Neural cell (in vitro differentiated cells): Measurements from ENCODE around the gene KCTD13. TPM values are rescaled to one million over a fixed set of nuclear protein-coding genes. Genes with fewer than 3 reads are reported as not detected.

Experiments
- H2AFZ ChIP-seq: fragments of 200-600, 300-800 bp; sonication (generic), shearing (Covaris generic); 2 replicates; pipeline ENCODE4 v1.6.0; 2014; ENCODE audit warnings: low read depth, mild to moderate bottlenecking, antibody characterized with exemption, low read length, moderate library complexity
- H3F3A ChIP-seq: fragments of 200-600 bp; shearing (Covaris generic); 2 replicates; pipeline ENCODE4 v1.6.1; 2016; ENCODE audit warnings: mild to moderate bottlenecking, moderate library complexity, mixed read lengths, antibody characterized with exemption, low read length; ENCODE audit not compliant: insufficient read depth, poor library complexity, severe bottlenecking
- H3K27ac ChIP-seq: fragments of 200-600, 300-800 bp; sonication (generic), shearing (Covaris generic); 2 replicates; pipeline ENCODE4 v1.5.1; 2014; ENCODE audit warnings: mild to moderate bottlenecking, low read length, moderate library complexity
- H3K27me3 ChIP-seq: fragments of 300-800, 200-600 bp; sonication (generic), shearing (Covaris generic); 2 replicates; pipeline ENCODE4 v1.6.0; 2014; ENCODE audit warnings: mild to moderate bottlenecking, low read depth, low read length, moderate library complexity; ENCODE audit not compliant: insufficient read depth
- H3K36me3 ChIP-seq: fragments of 300-800, 200-600 bp; sonication (generic), shearing (Covaris generic); 2 replicates; pipeline ENCODE4 v1.5.1; 2014; ENCODE audit warnings: mild to moderate bottlenecking, antibody characterized with exemption, low read length, moderate library complexity; ENCODE audit not compliant: insufficient read depth
- H3K4me2 ChIP-seq: fragments of 300-800, 200-600 bp; sonication (generic), shearing (Covaris generic); 2 replicates; pipeline ENCODE4 v1.6.0; 2014; ENCODE audit warnings: mild to moderate bottlenecking, low read length
- H3K4me3 ChIP-seq: fragments of 300-800, 200-600 bp; sonication (generic), shearing (Covaris generic); 2 replicates; pipeline ENCODE4 v1.5.1; 2014; ENCODE audit warnings: mild to moderate bottlenecking, low read length, moderate library complexity
- H3K79me2 ChIP-seq: fragments of 200-600 bp; shearing (Covaris generic); replicated peaks from 2 replicates; pipeline ENCODE4 v1.6.0; 2014; ENCODE audit warnings: mild to moderate bottlenecking, low read length, moderate library complexity; ENCODE audit not compliant: insufficient read depth
- H3K9ac ChIP-seq: fragments of 300-800, 200-600 bp; sonication (generic), shearing (Covaris generic); 2 replicates; pipeline ENCODE4 v1.6.1; 2016; ENCODE audit warnings: mild to moderate bottlenecking, low read length, mixed read lengths
- H3K9me2 ChIP-seq: fragments of 200-600 bp; shearing (Covaris generic); 2 replicates; pipeline ENCODE4 v1.6.1; 2016; ENCODE audit warnings: mild to moderate bottlenecking, low read length, mixed read lengths; ENCODE audit not compliant: insufficient read depth
- H3K9me3 ChIP-seq: fragments of 200-600, 300-800 bp; sonication (generic), shearing (Covaris generic); 2 replicates; pipeline ENCODE4 v1.6.1; 2016; ENCODE audit warnings: mild to moderate bottlenecking, mixed run types, low read length, moderate library complexity, mixed read lengths
- H4K20me1 ChIP-seq: fragments of 200-600 bp; shearing (Covaris generic); 2 replicates; pipeline ENCODE4 v1.6.1; 2016; ENCODE audit warnings: mild to moderate bottlenecking, mixed run types; ENCODE audit not compliant: insufficient read depth
- CTCF ChIP-seq: fragments of 450-650 bp; IDR thresholded peaks from 2 replicates; pipeline ENCODE4 v1.5.1; 2014; ENCODE audit warnings: antibody characterized with exemption, mild to moderate bottlenecking, moderate library complexity; ENCODE audit not compliant: poor library complexity, severe bottlenecking
- EP300 ChIP-seq: fragments of 450-650 bp; conservative IDR thresholded peaks from 2 replicates; pipeline ENCODE4 v1.6.1; 2014; ENCODE audit warnings: antibody characterized with exemption, mild to moderate bottlenecking, moderate library complexity; ENCODE audit not compliant: poor library complexity, severe bottlenecking
- EZH2 ChIP-seq: fragments of 200-600, 300-800 bp; shearing (Covaris generic), sonication (generic); IDR thresholded peaks from 2 replicates; pipeline ENCODE4 v1.6.1; 2014; ENCODE audit warnings: antibody characterized with exemption, low read length, borderline replicate concordance, mild to moderate bottlenecking; ENCODE audit not compliant: insufficient read depth, poor library complexity, severe bottlenecking
- MXI1 ChIP-seq: fragments of 450-650 bp; conservative IDR thresholded peaks from 2 replicates; pipeline ENCODE4 v1.6.1; 2014; ENCODE audit warnings: antibody characterized with exemption, mild to moderate bottlenecking; ENCODE audit not compliant: poor library complexity, severe bottlenecking
- POLR2AphosphoS5 ChIP-seq: IDR thresholded peaks from 2 replicates; pipeline ENCODE4 v1.6.1; 2012
- RAD21 ChIP-seq: fragments of 450-650 bp; conservative IDR thresholded peaks from 2 replicates; pipeline ENCODE4 v1.6.1; 2014; ENCODE audit warnings: antibody characterized with exemption, mild to moderate bottlenecking, moderate library complexity
- REST ChIP-seq: IDR thresholded peaks from 2 replicates; pipeline ENCODE4 v1.6.1; 2012; ENCODE audit warnings: borderline replicate concordance
- SMC3 ChIP-seq: fragments of 450-650 bp; conservative IDR thresholded peaks from 2 replicates; pipeline ENCODE4 v1.6.1; 2014; ENCODE audit warnings: antibody characterized with exemption, mild to moderate bottlenecking, moderate library complexity; ENCODE audit not compliant: poor library complexity
- TAF1 ChIP-seq: IDR thresholded peaks from 2 replicates; pipeline ENCODE4 v1.6.1; 2012; ENCODE audit warnings: low read depth
- polyA plus RNA-seq: library from polyadenylated mRNA; depleted of rRNA; stranded (reverse); fragments of >200 nt; gene quantifications from 2 replicates; pipeline ENCODE4 v1.2.3, GENCODE V29; 2014

KCTD13 gene
- polyA plus RNA-seq, 1 donor from 2014 or later, result 55.0 TPM

GRCh38 chr16:29951625-29952365, 25.8 kb upstream of the KCTD13 start:
- H3K36me3 ChIP-seq, result no peaks in the 10 kb centered on the region
- H3K79me2 ChIP-seq, result no peaks in the 10 kb centered on the region
- H2AFZ ChIP-seq, result no peak overlapping the region
- H3F3A ChIP-seq, result no peaks in the 10 kb centered on the region
- H4K20me1 ChIP-seq, result no peaks in the 10 kb centered on the region
- H3K9me2 ChIP-seq, result no peaks in the 10 kb centered on the region
- H3K27me3 ChIP-seq, result no peaks in the 10 kb centered on the region
- TF ChIP-seq EP300 (no peak), POLR2AphosphoS5 (no peak), SMC3 (no peak), CTCF (no peak), REST (no peak), MXI1 (no peak), EZH2 (no peak), TAF1 (no peak), RAD21 (no peak)
- no peak overlapping the region for H3K4me3 ChIP-seq
- H3K4me2 ChIP-seq, result no peak overlapping the region
- no peak overlapping the region for H3K9ac ChIP-seq
- no peaks in the 10 kb centered on the region for H3K9me3 ChIP-seq
- H3K27ac ChIP-seq, result no peak overlapping the region

- Histone ChIP-seq H3K4me3 (no peak overlapping the region), H4K20me1 (no peaks in the 10 kb centered on the region), H3K27me3 (no peaks in the 10 kb centered on the region), H2AFZ (no peak overlapping the region), H3K9ac (no peak overlapping the region), H3K36me3 (no peaks in the 10 kb centered on the region), H3K27ac (no peak overlapping the region), H3K9me2 (no peaks in the 10 kb centered on the region), H3K79me2 (no peaks in the 10 kb centered on the region), H3F3A (no peaks in the 10 kb centered on the region), H3K9me3 (no peaks in the 10 kb centered on the region), H3K4me2 (no peak overlapping the region)
- TF ChIP-seq SMC3 (no peak), TAF1 (no peak), CTCF (no peak), EZH2 (no peak), POLR2AphosphoS5 (no peak), RAD21 (no peak), EP300 (no peak), REST (no peak), MXI1 (no peak)
Observed at GRCh38 chr16:29950806-29951461, 24.9 kb upstream of the KCTD13 start.
